Peyer's patch (tissue), 4 donors: ENCODE data around the gene TNN.

Source experiments
- POLR2A ChIP-seq, 2 donors: fragments of 450-650 bp; IDR thresholded peaks; one replicate each; pipeline ENCODE4 v1.5.1; 2017; ENCODE audit warnings: antibody characterized with exemption in 2 of 2, mild to moderate bottlenecking in 2 of 2, moderate library complexity in 2 of 2
- TF ChIP-seq, protein P1 (sequence below), 6 experiments: fragments of 450-650 bp in 4 of 6; fragments of 200-600 bp in 2 of 6; sonication (generic) in 1 of 6; IDR thresholded peaks; one replicate each; pipeline ENCODE4 v1.5.1; 2017 to 2019; ENCODE audit warnings: antibody characterized with exemption in 6 of 6, mild to moderate bottlenecking in 3 of 6, moderate library complexity in 1 of 6

DNA sequence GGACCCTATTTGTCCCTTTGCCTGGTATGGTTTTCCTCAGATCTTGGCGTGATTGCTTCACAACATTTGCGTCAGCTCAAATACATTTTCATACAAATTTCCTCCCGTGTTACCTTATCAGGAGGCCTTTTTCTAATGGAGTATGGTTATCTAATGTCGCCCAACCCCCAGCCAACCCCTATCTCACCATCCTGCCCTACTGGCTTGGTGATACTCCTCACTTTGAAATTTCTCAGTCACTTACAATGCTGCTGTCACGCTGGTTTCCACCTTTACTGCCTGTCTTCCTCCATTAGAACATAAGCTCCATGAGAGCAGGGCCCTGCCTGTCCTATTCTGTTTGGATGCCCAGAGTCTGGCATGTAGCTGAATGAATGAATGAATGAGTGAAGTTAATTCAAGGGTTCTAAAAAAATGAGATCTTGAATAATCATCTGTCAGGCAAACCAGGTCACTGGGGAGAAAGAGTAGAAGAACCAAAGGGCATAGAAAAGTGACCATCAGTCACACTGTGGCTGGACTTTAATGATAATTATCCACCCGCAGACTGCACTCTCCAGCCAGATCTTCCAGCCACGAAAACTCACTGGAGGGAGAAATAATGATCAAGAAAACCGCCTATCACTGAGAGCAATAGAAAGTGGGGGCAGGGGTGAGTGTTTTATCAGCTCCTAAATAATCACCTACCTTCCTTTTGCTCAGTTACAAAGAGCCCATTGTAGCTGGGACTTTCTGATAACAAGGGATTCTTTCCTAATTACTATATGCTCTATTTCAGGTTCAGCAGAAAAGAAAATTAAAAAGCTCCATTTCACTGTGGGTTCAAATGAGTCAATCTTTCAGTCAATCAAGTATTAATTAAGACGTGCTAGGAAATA is 103.6 kb downstream of the TNN start:
- no peak for TF ChIP-seq POLR2A (IDR thresholded peaks at IDR 0.05)
- TF ChIP-seq, protein P1, sequence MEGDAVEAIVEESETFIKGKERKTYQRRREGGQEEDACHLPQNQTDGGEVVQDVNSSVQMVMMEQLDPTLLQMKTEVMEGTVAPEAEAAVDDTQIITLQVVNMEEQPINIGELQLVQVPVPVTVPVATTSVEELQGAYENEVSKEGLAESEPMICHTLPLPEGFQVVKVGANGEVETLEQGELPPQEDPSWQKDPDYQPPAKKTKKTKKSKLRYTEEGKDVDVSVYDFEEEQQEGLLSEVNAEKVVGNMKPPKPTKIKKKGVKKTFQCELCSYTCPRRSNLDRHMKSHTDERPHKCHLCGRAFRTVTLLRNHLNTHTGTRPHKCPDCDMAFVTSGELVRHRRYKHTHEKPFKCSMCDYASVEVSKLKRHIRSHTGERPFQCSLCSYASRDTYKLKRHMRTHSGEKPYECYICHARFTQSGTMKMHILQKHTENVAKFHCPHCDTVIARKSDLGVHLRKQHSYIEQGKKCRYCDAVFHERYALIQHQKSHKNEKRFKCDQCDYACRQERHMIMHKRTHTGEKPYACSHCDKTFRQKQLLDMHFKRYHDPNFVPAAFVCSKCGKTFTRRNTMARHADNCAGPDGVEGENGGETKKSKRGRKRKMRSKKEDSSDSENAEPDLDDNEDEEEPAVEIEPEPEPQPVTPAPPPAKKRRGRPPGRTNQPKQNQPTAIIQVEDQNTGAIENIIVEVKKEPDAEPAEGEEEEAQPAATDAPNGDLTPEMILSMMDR (IDR thresholded peaks at IDR 0.05) = no peak
